SJCRH30 (cell line): ENCODE measurements around the gene GBF1. TPM values are rescaled to one million over a fixed set of nuclear protein-coding genes. Genes with fewer than 3 reads are reported as not detected.

Source experiments
- DNase-seq, 2 experiments: peaks; one replicate each; pipeline ENCODE4 v3.0.0-alpha.2; 2015 to 2020
- H3K27ac ChIP-seq: fragments of 250-450 bp; sonication (Bioruptor Pico); 2 replicates; pipeline ENCODE4 v1.5.1; 2020; ENCODE audit warnings: mild to moderate bottlenecking, moderate library complexity
- H3K27me3 ChIP-seq: fragments of 250-450 bp; sonication (Bioruptor Pico); 2 replicates; pipeline ENCODE4 v1.5.1; 2020; ENCODE audit warnings: mild to moderate bottlenecking, moderate library complexity
- H3K36me3 ChIP-seq: fragments of 250-450 bp; sonication (Bioruptor Pico); 2 replicates; pipeline ENCODE4 v1.5.1; 2020; ENCODE audit warnings: mild to moderate bottlenecking, moderate library complexity
- H3K4me1 ChIP-seq: fragments of 250-450 bp; sonication (Bioruptor Pico); 2 replicates; pipeline ENCODE4 v1.5.1; 2020; ENCODE audit warnings: mild to moderate bottlenecking, moderate library complexity
- H3K4me3 ChIP-seq: fragments of 250-450 bp; sonication (Bioruptor Pico); 2 replicates; pipeline ENCODE4 v1.5.1; 2020; ENCODE audit warnings: mild to moderate bottlenecking, moderate library complexity
- H3K9me3 ChIP-seq: fragments of 250-450 bp; sonication (Bioruptor Pico); replicated peaks from 2 replicates; pipeline ENCODE4 v1.5.1; 2020; ENCODE audit warnings: mild to moderate bottlenecking, moderate library complexity
- total RNA-seq: library from RNA; depleted of rRNA; stranded (reverse); fragments of >200 nt; shearing (Covaris generic); gene quantifications from 2 replicates; pipeline ENCODE4 v1.2.3, GENCODE V29; 2014

GBF1 gene
- total RNA-seq, 1 experiment from 2014 or later, result 131 TPM

GRCh38 chr10:102384606-102385429 is 139.5 kb downstream of the GBF1 start:
- Histone ChIP-seq H3K27me3 (no peaks in the 10 kb centered on the region), H3K4me1 (no peaks in the 10 kb centered on the region), H3K9me3 (no peaks in the 10 kb centered on the region), H3K36me3 (peaks cover 40% of the 10 kb centered on the region), H3K4me3 (no peak overlapping the region), H3K27ac (no peak overlapping the region)
- DNase-seq, result no peak

GRCh38 chr10:102389894-102390293 is 144.6 kb downstream of the GBF1 start:
- Histone ChIP-seq H3K27ac (no peak overlapping the region), H3K4me1 (0 out of 2 replicates have a peak, but pooled peaks cover 3% of the 10 kb centered on the region), H3K36me3 (no peaks in the 10 kb centered on the region), H3K9me3 (no peaks in the 10 kb centered on the region), H3K27me3 (no peaks in the 10 kb centered on the region), H3K4me3 (no peak overlapping the region)
- DNase-seq, result no peak

- H3K27ac ChIP-seq, result no peak overlapping the region
- peaks cover 8% of the 10 kb centered on the region; the same call in 1 of the 2 replicates for H3K4me1 ChIP-seq
- DNase-seq, result no peak
- no peaks in the 10 kb centered on the region for H3K9me3 ChIP-seq
- H3K27me3 ChIP-seq, result no peaks in the 10 kb centered on the region
- no peaks in the 10 kb centered on the region for H3K36me3 ChIP-seq
- H3K4me3 ChIP-seq, result no peak overlapping the region
These were observed 147.0 kb downstream of the GBF1 start for GRCh38 chr10:102392306-102392705.

GRCh38 chr10:102393411-102394078 is 148.2 kb downstream of the GBF1 start:
- Histone ChIP-seq H3K27me3 (no peaks in the 10 kb centered on the region), H3K4me3 (peak overlapping the region; percentile 83)

GRCh38 chr10:102394079-102394800 is 148.9 kb downstream of the GBF1 start:
- Histone ChIP-seq H3K4me3 (peak overlapping the region; percentile 83), H3K36me3 (no peaks in the 10 kb centered on the region), H3K27ac (peak overlapping the region; percentile 45), H3K4me1 (peaks cover 8% of the 10 kb centered on the region; the same call in 1 of the 2 replicates), H3K27me3 (no peaks in the 10 kb centered on the region), H3K9me3 (no peaks in the 10 kb centered on the region)
- peak; percentile 99 for DNase-seq

More at GRCh38 chr10:102393411-102394078, 148.2 kb downstream of the GBF1 start:
- Histone ChIP-seq H3K9me3 (no peaks in the 10 kb centered on the region), H3K27ac (peak overlapping the region; percentile 45; the same call in 1 of the 2 replicates), H3K4me1 (peaks cover 8% of the 10 kb centered on the region; the same call in 1 of the 2 replicates), H3K36me3 (no peaks in the 10 kb centered on the region)
- DNase-seq, result no peak

GRCh38 chr10:102394801-102395399 is 149.6 kb downstream of the GBF1 start:
- Histone ChIP-seq H3K27me3 (no peaks in the 10 kb centered on the region), H3K9me3 (no peaks in the 10 kb centered on the region), H3K27ac (peak overlapping the region; percentile 45), H3K4me3 (peak overlapping the region; percentile 83), H3K36me3 (no peaks in the 10 kb centered on the region), H3K4me1 (peaks cover 8% of the 10 kb centered on the region; the same call in 1 of the 2 replicates)
- peak; percentile 73 to 75 for DNase-seq

GRCh38 chr10:102395400-102396316 is 150.3 kb downstream of the GBF1 start, which contains the start of gene NFKB2:
Gene NFKB2, plus strand, starts transcription at chr10:102395705. Its CDS starts 255 bp downstream, at chr10:102395960.
- peaks cover 8% of the 10 kb centered on the region; the same call in 1 of the 2 replicates for H3K4me1 ChIP-seq
- H3K9me3 ChIP-seq, result no peaks in the 10 kb centered on the region
- H3K36me3 ChIP-seq, result no peaks in the 10 kb centered on the region
- peak; percentile 91 to 95 for DNase-seq
- H3K4me3 ChIP-seq, result peak within 1 kb of the TSS; percentile 83
- H3K27me3 ChIP-seq, result no peaks in the 10 kb centered on the region
- H3K27ac ChIP-seq, result peak within 1 kb of the TSS; percentile 45

GRCh38 chr10:102396317-102396650 is 151.0 kb downstream of the GBF1 start:
- DNase-seq, result no peak
- no peak overlapping the region for H3K27ac ChIP-seq
- H3K9me3 ChIP-seq, result no peaks in the 10 kb centered on the region
- H3K27me3 ChIP-seq, result no peaks in the 10 kb centered on the region
- peaks cover 5% of the 10 kb centered on the region; the same call in 1 of the 2 replicates for H3K4me1 ChIP-seq
- no peaks in the 10 kb centered on the region for H3K36me3 ChIP-seq
- H3K4me3 ChIP-seq, result peak overlapping the region; percentile 83

- H3K27me3 ChIP-seq, result no peaks in the 10 kb centered on the region
- H3K4me1 ChIP-seq, result peaks cover 9% of the 10 kb centered on the region; the same call in 1 of the 2 replicates
- H3K9me3 ChIP-seq, result no peaks in the 10 kb centered on the region
- no peak overlapping the region for H3K27ac ChIP-seq
- no peak for DNase-seq
- H3K36me3 ChIP-seq, result no peaks in the 10 kb centered on the region
- H3K4me3 ChIP-seq, result no peak overlapping the region
These were observed 151.4 kb downstream of the GBF1 start for GRCh38 chr10:102396730-102397151.

GRCh38 chr10:102397222-102398171 is 152.2 kb downstream of the GBF1 start:
- Histone ChIP-seq H3K27me3 (no peaks in the 10 kb centered on the region), H3K4me1 (peaks cover 13% of the 10 kb centered on the region; the same call in 1 of the 2 replicates), H3K27ac (no peak overlapping the region)

GRCh38 chr10:102398172-102399020 is 153.1 kb downstream of the GBF1 start:
- Histone ChIP-seq H3K27ac (no peak overlapping the region), H3K36me3 (no peaks in the 10 kb centered on the region), H3K27me3 (no peaks in the 10 kb centered on the region), H3K4me1 (peaks cover 13% of the 10 kb centered on the region; the same call in 1 of the 2 replicates), H3K4me3 (no peak overlapping the region), H3K9me3 (no peaks in the 10 kb centered on the region)
- DNase-seq, result no peak

More at GRCh38 chr10:102397222-102398171, 152.2 kb downstream of the GBF1 start:
- no peak for DNase-seq
- Histone ChIP-seq H3K36me3 (no peaks in the 10 kb centered on the region), H3K4me3 (no peak overlapping the region), H3K9me3 (no peaks in the 10 kb centered on the region)
